HG02840 (cell line): ENCODE measurements around the gene ACOXL.

Experiments
- ATAC-seq: cut with Tn5 transposase; IDR thresholded peaks from one replicate; pipeline ENCODE4 v1.9.1; 2021; ENCODE audit warnings: mild to moderate bottlenecking, moderate library complexity, moderate number of reproducible peaks; ENCODE audit not compliant: unreplicated experiment, low FRiP score

Gene ACOXL

DNA sequence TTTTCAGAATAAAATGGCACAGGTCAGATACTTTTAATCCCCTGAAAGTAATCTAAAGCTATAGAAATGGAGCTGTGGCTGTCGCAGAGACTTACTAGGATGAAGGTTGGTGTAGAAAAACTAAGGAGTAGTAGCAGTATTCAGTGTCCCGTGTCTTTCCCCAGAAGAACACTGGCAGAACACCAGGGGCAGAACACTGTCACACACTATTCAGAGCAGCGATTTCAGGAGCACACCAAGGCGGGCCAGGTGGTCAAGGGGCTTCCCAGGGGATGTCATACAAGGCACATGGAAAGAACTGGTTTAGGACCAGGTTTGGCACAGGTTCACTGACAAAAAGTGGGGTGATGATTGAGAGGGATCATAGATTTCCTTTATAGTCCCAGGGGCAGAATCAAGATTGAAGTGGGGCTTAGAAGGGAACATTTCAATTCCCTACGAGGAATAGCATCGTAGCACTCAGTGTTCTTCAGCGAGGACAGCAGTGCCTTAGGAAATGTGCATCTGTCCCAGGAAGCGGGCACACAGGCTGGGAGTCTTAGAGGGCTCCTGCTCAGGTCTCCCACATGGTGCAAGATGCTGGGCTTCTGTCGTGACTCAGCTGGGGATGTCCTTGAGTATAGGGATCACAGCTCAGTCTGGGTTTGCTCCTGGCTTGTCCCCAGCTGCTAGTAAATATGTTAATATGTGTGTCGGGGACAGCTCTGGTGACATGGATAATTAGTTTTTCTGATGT lies 410.9 kb downstream of the ACOXL start:
- ATAC-seq: no peak

DNA sequence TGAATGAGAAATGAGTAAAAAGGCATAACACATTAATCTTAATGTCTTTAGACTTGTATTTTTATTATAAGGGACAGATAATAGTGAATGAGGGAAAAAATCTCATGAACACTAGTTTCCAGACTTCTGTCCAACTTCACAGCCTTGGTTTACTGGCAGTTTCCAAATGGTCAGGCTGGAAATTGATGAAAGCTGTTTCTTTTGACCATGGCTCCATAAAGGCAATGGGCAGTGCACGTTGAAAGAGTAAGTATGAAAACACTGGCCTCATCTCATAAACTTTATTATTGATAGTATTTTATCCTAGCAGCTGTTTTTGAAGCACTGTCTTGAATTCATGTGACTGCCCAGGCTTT lies 411.4 kb downstream of the ACOXL start:
- no peak for ATAC-seq

DNA sequence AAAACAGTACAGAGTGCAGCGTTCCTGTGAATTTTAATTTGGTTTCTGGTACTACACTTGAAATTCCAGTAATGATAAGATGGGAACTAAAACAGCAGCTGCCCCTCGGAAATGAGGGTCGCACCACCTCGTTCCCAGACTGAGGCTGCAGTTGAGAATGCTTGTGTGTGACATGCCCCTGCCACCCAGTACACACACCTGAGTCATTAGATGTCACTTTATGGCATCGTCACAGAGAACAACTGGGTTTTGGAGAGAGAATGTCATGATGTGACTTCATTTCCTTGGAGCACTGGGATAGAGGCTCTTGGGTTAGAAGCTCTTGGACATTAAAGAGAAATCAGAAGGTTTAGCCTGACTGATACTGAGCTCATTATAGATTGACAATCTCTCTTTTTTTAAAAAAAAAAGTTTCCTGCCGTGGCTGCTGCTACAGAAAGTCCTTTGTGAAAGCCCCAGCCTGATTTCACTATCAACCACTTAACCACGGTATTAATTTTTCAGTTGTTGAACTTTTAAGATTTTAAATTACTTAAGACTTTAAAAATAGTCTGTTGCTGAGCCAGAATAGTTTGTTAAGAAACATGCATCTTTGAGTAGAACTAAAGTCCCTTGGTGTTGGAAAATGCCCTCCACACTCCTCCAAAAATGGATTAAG lies 412.9 kb downstream of the ACOXL start:
- no peak for ATAC-seq

DNA sequence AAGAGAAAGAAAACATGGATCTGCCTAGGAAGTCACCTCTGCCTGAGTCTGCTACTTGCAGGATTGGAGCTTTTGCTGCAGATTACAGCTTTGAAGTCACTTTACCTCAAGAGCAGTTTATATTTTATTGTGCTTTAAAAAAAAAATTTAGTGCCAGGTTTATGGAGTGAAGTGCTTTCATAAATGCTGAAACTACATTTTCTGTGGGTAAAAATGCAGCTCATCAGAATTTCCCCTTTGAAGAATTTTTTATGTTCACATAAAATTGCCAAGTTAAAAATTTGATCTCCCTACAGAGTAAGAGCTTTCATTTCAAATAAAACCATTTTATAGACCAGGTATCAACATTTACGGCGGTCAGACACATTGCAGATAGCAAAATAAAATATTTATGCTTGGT lies 413.6 kb downstream of the ACOXL start:
- no peak for ATAC-seq

DNA sequence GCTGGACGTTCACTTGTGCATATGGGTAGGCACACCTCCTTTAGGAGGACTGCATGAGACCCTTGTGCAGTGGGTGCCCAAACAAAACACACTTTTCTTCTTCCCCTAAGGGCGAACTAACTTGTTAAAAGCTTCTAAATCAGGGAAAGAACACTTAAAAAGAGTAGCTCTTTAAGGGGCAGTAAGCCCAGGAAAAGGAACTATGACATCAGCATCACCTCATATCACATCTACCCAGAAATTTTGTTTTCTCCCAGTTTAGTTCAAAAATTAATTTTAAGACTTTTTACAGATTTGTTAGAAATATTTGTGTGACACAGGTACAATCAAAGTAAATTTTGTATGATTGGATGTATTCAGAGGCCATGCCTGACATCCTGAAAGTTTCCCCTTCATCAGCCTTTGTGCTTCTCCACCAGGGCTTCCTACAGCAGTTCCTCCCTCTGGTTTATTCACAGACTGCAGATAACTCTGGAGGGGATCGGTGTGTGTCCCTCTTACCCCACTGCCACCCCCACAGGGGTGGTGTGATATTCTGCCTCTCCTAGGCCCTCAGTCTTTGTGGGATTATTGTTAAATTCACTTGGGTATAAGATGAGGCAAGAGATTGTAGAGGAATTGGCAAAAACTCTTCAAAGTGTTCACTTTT lies 416.0 kb downstream of the ACOXL start:
- no peak for ATAC-seq

DNA sequence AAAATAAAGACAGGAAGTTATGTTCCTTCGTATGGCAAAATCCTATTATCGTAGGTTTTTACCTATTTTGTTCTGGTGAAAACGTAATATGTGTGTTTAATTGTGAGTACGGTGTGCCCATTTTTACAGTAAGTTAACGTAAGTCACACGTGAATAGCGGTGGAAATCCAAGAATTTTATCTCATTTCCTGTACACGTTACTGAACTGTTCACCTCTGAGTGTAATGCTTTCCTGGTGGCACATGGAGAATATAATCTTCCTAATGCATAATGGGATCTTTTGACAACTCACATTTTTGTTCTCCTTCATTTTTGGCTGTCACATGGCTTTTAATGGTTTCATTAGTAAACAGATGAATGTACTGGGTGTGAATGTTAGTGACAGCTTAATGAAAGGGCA lies 416.6 kb downstream of the ACOXL start:
- no peak for ATAC-seq

DNA sequence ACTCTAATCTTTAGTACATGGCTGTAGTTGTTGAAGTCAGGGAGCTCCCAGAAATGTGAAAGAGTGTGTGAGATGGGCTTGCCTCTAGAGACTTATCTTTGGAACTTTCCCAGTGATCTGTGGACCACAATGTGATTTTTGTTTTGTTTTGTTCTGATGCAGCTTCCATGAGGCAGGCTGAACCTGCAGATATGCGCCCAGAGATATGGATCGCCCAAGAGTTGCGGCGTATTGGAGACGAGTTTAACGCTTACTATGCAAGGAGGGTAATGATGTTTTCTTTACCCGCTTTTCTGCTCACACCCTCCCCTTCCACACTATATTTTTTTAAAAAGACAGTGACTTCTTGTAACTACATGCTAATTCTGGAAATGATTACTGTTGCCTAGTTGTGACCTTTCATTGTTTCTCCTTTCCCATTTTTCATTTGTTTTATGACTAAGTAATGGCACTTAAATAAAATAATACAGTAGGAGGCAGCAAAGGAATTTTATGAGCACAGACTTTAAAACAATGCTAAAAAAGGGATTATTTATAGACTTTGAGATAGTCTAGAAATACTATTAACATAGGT lies 417.6 kb downstream of the ACOXL start:
- no peak for ATAC-seq

DNA sequence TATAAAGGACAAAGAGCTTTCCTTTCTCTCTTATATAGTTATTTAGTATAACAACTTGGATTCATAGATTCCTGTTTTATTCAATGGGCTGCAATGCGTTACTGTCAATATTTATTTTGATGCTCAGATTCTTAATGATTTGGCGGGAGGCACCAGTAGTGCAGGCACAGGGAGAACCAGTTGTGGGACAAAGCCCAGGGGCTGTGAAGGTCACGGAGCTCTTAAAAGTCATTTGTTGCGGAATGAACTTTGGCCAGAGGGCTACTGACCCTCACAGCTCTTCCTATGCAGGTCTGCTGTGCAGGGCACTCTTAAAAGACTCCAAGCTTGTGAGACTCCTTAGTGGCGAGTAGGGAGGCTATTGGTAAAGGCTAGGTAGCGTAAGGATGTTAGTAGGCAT lies 422.4 kb downstream of the ACOXL start:
- ATAC-seq: no peak

DNA sequence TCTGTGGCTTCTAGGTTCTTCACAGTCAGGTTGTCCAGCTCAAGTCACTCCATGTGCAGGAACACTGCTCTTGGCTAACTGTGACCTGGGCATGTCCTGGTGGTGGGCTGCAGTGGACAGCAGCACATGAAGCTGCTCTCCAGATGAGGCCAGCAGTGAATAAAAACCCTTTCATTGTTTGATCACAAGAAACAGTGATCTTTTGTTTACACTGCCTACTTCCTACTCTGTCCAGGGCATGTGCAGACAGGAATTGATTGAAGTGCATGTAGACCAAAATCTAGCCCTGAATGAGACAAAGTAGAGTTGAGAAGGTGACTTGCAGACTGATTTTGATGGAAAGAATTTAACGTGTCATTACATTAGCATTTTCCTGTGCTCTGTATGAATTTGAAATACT lies 423.2 kb downstream of the ACOXL start:
- no peak for ATAC-seq

DNA sequence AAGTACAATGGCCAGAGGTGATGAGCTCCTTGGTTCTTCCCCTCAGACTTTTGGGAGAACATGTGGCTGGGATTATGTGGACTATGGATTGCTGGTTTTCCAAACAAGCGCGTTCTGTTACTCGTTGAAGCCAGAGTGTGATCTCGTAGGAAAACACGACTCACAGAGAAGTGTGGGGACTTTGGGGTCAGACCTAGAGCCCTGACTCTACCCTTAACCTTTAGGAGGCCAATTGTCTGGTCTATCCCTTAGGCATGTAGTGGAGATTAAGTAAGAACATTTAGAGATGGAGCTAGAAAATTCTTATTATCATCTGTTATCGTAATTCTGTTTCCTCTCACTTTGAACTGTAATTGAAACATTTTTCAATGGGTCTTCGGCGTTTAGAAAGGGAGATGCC lies 424.2 kb downstream of the ACOXL start:
- no peak for ATAC-seq

DNA sequence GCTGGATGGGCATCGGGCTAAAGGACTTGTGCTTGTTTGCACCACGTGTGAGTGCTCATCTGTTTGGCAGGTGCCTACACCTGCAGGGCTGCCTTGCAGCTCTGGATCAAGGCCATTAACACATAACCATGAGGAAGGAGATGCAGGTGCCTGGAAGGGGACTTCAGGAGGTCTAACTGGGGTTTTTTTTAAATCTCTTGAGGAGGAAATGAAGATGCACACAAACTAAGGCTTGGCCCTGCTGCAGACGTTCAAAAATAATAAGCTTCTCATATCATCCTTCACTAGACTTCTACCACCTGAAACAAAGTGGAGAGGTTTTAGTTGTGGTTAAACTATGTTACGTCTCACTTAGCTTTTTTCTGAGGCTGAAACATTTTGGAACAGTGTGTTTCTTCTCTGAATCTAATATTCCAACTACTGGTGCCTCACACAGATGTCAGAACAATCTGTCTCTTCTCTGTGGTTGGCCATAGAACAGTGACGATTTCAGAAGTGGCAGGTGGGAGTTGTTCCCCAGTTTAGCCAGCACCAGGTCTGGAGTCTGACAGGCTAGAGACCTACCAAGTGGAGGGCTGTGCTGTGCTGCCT lies 424.8 kb downstream of the ACOXL start:
- no peak for ATAC-seq

DNA sequence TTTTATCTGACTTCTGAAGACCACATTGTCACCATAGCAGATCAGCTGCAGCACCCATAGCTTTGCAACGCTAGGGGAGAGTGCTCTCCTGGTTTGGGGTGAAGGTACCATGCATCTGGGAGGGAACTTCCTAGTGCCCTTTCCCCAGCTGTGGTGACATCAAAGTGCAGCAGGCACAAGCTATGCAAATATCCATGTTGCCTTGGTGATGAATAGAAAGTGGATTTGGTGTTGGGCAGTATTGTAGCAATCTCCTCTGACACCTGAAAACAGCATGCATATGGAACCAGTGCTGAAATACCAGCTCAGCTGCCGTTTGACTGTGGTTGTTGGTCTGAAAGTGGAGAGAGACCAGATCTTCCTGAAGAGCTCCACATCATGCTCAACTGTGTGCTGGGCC lies 425.4 kb downstream of the ACOXL start:
- ATAC-seq: no peak

DNA sequence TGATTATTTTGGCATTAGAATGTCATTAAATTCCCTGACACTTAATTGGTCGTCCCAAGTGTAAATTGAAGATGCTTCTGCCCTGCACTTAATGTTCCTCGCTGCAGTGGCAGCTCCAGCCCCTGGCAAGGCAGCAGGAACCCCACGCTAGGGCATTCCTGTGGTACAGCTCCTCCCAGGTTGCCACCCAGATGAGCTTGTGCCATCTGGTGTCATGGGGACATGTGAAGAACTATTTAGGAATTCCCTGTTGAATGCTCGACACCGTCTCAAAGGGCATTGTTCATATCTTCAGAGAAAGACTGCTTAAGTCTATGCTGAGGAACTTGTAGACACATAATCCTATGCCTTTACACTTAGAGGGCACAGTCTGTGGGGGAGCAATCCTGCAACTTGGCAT lies 427.3 kb downstream of the ACOXL start:
- ATAC-seq: no peak

DNA sequence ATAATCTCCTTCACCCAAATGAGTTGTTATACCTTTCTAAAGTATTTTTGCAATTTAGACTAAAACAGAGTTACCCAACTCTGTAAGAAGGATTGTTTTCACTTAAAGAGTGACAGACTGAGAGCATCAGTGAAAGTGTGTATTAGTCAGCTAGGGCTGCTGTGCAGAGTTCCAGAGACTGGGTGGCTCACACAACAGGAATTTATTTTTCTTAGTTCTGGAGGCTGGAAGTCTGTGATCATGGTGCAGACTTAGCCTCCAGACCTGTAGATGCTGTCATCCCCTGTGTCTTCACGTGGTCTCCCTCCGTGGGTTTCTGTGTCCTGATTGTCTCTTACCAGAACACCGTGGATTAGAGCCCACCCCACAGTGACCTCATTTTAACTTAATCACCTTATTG lies 428.4 kb downstream of the ACOXL start:
- ATAC-seq: no peak

DNA sequence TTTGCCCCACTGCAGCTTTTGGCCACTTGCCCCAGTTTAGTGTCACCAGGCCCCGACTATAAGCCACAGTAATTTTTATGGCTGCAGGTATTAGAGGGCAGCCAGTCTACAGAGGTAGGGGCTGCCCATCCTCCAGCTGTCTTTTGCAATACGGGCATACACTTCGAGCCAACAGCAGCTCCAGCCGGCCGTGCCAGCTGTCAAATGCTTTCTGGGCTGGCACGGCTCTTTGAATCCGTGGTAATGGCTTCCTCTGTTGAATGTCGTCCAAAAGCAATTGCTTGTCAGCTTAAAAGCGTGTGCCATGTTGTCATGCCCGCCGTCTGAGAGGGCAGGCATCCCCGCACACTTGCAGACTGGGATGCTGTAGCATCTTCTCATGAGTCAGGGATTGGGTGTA lies 429.6 kb downstream of the ACOXL start:
- ATAC-seq: no peak

DNA sequence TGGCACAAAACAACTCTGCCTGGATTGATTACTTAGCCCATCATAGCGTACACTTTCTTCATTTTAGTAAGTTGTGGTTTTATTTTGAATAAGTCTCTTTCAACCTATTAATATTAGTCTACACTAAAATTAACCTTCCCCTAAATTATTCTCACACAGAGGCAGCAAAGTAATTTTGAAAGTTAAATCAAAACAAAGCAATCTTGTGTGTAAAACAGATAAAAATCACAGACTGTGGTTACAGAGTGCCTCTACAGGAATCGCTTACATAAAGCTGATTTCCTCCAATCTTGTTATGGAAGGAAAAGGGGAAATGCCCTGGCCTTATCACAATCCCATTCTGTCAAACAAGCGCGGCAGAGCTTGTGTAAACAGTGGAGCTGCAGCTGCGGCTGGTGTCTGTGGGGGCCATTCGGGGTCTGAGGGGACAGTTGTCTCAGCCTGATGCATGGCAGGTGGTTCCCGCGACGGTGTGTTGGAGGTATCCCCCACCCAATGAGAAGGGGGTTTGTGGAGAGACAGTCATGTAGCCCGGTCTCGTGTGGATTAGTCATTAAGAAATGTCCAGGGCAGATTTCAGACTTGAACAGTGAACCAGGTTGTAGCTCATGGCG lies 430.5 kb downstream of the ACOXL start:
- ATAC-seq: no peak

DNA sequence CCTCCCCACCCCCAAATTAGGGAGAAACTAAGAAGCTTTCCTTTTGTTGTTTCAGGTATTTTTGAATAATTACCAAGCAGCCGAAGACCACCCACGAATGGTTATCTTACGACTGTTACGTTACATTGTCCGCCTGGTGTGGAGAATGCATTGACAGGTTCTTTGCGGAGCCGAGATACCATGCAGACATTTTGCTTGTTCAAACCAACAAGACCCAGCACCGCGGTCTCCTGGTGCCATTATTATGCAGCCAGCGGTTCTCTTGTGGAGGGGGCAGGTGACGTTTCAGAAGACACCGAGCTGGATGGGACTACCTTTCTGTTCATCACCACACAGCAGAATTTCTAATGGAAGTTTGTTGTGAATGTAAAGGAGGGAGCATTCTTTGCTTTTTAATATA lies 431.7 kb downstream of the ACOXL start:
- no peak for ATAC-seq

DNA sequence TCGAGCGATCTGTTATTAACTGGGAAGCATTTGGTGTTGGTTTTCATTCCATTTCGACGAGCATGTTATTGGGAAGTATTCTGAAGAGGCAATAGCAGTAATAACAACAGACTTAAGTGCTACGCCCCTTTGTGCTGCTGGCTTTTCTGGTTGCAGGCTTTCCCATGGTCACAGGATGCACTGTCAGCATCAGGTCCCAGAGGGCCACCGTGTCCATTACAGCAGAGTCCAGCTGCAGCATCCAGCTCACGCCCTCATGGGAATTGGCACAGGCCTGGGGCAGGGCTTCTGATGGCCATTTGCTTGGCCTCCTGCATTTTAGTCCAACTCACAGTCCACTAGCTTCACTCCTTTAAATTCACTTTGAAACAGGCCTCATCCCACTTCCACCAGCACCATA lies 432.7 kb downstream of the ACOXL start:
- no peak for ATAC-seq

DNA sequence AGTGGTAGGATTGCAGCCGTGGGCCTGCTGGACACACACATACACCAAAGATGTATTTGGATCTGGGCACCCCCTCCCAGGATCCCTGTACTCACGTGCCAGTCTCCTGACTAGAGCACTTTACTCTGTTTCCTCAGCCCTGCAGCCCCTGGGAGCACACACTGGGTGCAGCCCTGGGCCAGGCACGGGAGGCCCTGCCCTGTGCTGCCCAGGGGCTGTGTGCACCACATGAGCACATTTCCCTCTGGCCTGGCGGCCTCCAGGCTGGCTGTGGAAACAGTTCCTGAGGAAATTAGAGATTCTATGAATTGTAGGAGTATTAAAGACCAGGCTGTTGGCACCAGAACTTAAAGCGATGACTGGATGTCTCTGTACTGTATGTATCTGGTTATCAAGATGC lies 433.7 kb downstream of the ACOXL start:
- ATAC-seq: no peak

DNA sequence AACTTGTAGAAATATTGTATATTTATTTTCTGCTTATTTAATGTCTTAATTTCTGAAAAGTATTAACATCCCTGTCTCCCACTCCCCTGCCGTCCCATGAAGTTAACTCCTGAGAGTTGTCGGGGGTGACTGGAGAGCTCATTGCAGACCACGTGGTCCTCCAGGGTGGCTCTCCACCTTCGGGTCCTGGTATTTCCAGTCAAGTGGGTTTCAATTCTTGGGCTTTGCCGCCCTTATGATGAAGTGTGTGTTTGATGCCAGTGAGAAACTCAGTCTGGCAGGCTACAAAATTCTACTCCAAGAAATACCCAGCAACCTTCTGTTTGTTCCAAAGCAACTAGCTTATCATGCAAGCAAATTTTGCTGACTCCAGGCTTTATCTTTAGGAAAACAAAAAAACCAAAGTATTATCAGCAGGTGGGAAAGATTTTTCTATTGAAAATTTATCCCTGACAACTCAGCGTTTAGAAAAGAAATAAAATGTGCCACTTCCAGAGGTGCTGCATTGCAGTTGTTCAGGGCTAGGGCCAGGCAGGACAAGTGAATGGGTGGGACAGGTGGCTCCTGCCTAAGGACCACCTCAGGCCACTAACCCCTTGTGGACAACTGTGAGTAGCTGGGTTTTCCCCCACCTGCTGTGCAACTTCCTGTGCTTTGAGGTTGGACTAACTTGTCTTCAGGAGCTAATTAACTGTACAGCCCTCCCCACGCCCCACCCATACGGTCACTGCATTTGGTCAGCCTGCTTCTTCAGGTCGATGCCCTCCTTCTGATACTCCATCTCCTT lies 434.9 kb downstream of the ACOXL start:
- no peak for ATAC-seq
